ENCODE results near the gene FDXACB1. TPM values are rescaled to one million over a fixed set of nuclear protein-coding genes. Genes with fewer than 3 reads are reported as not detected.

FDXACB1 gene, protein sequence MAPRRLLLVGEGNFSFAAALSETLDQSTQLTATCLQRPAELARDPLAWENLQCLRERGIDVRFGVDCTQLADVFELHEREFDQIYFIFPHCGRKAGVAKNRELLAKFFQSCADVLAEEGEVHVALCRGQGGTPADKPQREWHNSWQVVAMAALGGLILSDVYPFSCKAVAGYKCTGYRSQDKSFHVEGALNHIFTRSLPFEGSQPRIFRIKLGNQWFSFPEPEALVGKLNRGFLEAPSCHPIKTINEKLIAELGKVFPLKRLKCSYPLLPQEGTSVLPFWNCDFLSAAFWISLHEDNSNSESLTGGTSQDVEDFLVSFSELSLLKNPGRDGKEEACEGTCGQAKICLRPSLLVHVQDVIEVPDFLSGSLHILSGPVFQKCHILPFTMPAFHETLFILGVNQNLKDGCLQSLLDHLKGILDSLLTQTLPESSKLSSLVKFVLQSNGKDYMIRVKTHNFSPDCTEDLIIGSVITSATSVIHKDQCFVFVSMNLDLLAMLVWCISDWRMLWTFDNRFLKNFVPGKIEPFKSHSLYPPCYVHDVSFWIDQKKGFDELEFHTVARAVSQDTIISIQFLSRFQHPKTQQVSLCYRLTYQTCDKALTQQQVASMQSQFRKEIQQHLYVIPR
- total RNA-seq, result 2.1 TPM

DNA sequence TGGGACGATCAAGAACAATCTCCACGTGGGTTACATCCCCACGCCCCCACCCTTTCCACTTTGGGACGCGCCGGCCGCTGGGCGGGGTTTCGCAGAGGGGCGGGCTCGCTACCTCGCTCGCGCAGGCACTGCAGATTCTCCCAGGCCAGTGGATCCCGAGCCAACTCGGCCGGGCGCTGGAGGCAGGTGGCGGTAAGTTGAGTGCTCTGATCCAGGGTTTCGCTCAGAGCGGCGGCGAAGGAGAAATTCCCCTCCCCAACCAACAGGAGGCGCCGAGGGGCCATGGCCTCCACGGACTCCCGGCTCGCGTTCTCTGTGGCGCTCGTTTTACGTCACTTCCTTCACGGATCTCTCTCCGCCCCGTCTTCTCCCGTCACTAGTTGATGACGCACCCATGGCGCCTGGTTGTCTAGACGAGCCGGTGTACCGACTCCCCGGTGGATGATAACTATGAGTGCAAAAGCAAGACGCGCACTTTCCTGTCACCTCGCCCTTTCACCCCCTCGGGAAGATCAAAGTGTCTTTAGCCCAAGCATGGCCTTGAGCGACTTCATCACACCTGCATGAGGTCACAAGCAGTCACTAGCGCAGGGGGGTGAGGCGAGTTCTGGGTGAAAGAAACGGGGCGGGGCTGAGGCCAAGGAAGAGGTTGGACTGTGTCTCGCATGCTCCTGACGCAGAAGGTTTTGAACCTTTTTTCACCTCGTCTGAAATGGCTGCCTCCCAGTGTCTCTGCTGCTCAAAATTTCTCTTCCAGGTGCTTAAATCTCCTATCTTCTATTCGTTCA lies at the start of gene FDXACB1, which contains the start of gene CFAP68:
TSS of gene FDXACB1 (minus strand) at position 317 of the 788 bp plus-strand sequence. CDS start at position 284, 33 bp downstream.
TSS of gene CFAP68 (plus strand) at position 693 of the 788 bp plus-strand sequence. CDS start at position 713, 20 bp downstream.
- peak within 1 kb of the TSS; percentile 96 for H3K27ac ChIP-seq (ENCODE audit: low read depth, low read length)
- peaks cover 0 to 10% (median 0%) of the 10 kb centered on the region in 3 donors for H3K36me3 ChIP-seq (ENCODE audit: control insufficient read depth in 3 of 3, insufficient read depth in 3 of 3, low read length in 3 of 3)
- H3K4me1 ChIP-seq (ENCODE audit: control insufficient read depth in 3 of 3, insufficient read depth in 3 of 3, low read length in 3 of 3), result peaks cover 10 to 16% (median 12%) of the 10 kb centered on the region in 3 donors
- peak within 1 kb of the TSS; percentile 93 to 98 (median 95) for H3K4me3 ChIP-seq (ENCODE audit: low read length in 3 of 3)
- peak within 1 kb of the TSS; percentile 82 to 95 (median 93) for H3K9ac ChIP-seq (ENCODE audit: low read depth in 1 of 3, low read length in 3 of 3)
- no peaks in the 10 kb centered on the region for H3K9me3 ChIP-seq (ENCODE audit: control insufficient read depth in 3 of 3, low read length in 3 of 3)
- H3K27me3 ChIP-seq (ENCODE audit: control insufficient read depth in 3 of 3, insufficient read depth in 3 of 3, low read length in 3 of 3), result no peaks in the 10 kb centered on the region

DNA sequence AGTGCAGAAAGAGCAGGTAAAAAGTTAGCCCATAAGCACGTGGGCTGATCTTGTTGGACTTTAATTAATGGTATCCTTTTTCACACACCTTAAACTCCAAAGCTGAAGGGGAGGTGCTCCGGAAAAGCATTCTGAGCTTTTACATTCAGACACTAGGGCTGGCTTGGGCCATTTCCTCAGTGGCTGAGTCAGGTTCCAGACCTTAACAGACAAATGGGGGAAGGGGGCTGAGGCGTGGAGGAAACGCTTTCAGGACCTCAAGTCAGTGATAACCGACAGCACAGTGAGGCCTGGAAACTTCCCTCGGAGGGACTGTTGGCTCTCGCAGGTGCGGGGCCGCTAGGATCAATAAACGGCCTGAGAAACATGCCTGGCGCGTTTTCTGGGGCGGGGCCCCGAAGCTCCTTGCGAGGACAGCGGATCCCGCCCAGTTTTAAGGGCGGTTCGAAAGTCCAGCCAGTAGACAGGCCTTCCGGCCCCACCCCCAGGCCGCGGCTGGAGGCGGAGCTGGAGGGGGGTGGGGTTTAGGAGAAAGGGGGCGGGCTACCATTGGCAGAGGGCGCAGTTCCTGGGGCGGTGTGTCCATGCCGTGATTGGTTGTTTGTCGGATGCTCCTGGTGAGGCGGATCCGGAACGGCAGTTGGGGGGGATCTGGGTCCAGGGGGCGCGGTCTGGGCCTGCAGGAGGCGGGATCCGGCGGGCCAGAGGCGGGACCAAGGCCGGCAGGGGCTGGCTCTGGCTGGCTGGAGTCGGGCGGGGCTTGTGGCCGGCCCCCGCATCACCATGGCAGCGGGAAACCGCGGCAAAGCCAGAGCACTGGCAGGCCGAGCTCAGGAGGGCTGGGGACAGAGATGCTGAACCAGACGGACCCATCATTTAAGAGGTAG lies 47.8 kb upstream of the FDXACB1 start:
- peak overlapping the region; percentile 77 to 90 (median 87) for H3K9ac ChIP-seq (ENCODE audit: low read depth in 1 of 3, low read length in 3 of 3)
- H3K9me3 ChIP-seq (ENCODE audit: control insufficient read depth in 3 of 3, low read length in 3 of 3), result no peaks in the 10 kb centered on the region
- peak overlapping the region; percentile 75 to 83 (median 83) for H3K4me3 ChIP-seq (ENCODE audit: low read length in 3 of 3)
- H3K27ac ChIP-seq (ENCODE audit: low read depth, low read length), result peak overlapping the region; percentile 93
- peaks cover 44 to 48% (median 48%) of the 10 kb centered on the region in 3 donors for H3K4me1 ChIP-seq (ENCODE audit: control insufficient read depth in 3 of 3, insufficient read depth in 3 of 3, low read length in 3 of 3)
- no peaks in the 10 kb centered on the region for H3K27me3 ChIP-seq (ENCODE audit: control insufficient read depth in 3 of 3, insufficient read depth in 3 of 3, low read length in 3 of 3)
- H3K36me3 ChIP-seq (ENCODE audit: control insufficient read depth in 3 of 3, insufficient read depth in 3 of 3, low read length in 3 of 3), result no peaks in the 10 kb centered on the region

DNA sequence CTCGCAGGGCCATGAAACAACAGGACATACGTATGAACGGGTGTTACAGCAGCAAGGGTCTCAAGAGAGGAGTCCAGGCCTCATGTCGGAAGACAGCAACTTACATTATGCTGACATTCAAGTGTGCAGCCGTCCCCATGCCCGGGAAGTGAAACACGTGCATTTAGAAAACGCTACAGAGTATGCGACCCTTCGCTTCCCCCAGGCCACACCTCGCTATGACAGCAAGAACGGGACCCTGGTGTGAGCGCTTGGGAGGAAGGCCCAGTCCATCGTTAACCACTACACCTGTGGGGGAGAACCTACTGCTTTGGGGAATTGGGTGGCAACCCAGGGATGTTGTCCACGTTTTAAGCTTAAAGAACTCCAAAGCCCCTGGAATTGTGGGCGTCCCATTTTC lies 47.0 kb upstream of the FDXACB1 start:
- Histone ChIP-seq H3K27ac (ENCODE audit: low read depth, low read length) (peak overlapping the region; percentile 93), H3K4me1 (ENCODE audit: control insufficient read depth in 3 of 3, insufficient read depth in 3 of 3, low read length in 3 of 3) (peaks cover 50 to 52% (median 51%) of the 10 kb centered on the region in 3 donors)

DNA sequence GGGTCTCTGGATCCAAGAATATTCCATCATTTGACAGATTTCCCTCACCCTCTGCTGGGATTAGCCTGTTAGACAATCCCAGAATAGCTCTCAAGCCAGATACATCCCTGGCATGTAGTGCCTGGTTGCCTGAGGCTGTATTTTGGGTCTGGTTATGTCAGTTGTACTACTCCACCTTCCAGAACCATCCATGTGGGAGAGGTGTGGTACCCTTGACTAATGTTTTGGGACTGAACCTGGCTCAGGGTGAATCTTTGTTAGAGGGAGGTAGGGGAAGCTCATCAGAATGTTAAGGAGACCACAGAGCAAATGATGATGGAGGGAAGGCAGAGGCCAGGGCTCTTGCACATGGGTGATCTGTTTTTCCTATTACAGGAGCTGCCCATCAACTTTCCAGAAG lies 45.0 kb upstream of the FDXACB1 start:
- H3K36me3 ChIP-seq (ENCODE audit: control insufficient read depth in 3 of 3, insufficient read depth in 3 of 3, low read length in 3 of 3), result no peaks in the 10 kb centered on the region
- H3K9ac ChIP-seq (ENCODE audit: low read depth in 1 of 3, low read length in 3 of 3), result peak overlapping the region; percentile 64 to 80 (median 73)
- no peaks in the 10 kb centered on the region for H3K9me3 ChIP-seq (ENCODE audit: control insufficient read depth in 3 of 3, low read length in 3 of 3)
- no peaks in the 10 kb centered on the region for H3K27me3 ChIP-seq (ENCODE audit: control insufficient read depth in 3 of 3, insufficient read depth in 3 of 3, low read length in 3 of 3)
- H3K4me1 ChIP-seq (ENCODE audit: control insufficient read depth in 3 of 3, insufficient read depth in 3 of 3, low read length in 3 of 3), result peaks cover 55 to 65% (median 62%) of the 10 kb centered on the region in 3 donors
- H3K27ac ChIP-seq (ENCODE audit: low read depth, low read length), result peak overlapping the region; percentile 93
- H3K4me3 ChIP-seq (ENCODE audit: low read length in 3 of 3), result peak overlapping the region; percentile 2 to 38 (median 13)

More for the DNA sequence above, 47.0 kb upstream of the FDXACB1 start:
- H3K9me3 ChIP-seq (ENCODE audit: control insufficient read depth in 3 of 3, low read length in 3 of 3), result no peaks in the 10 kb centered on the region
- peak overlapping the region; percentile 73 to 83 (median 83) for H3K4me3 ChIP-seq (ENCODE audit: low read length in 3 of 3)
- H3K36me3 ChIP-seq (ENCODE audit: control insufficient read depth in 3 of 3, insufficient read depth in 3 of 3, low read length in 3 of 3), result no peaks in the 10 kb centered on the region
- H3K27me3 ChIP-seq (ENCODE audit: control insufficient read depth in 3 of 3, insufficient read depth in 3 of 3, low read length in 3 of 3), result no peaks in the 10 kb centered on the region
- peak overlapping the region; percentile 77 to 90 (median 87) for H3K9ac ChIP-seq (ENCODE audit: low read depth in 1 of 3, low read length in 3 of 3)

DNA sequence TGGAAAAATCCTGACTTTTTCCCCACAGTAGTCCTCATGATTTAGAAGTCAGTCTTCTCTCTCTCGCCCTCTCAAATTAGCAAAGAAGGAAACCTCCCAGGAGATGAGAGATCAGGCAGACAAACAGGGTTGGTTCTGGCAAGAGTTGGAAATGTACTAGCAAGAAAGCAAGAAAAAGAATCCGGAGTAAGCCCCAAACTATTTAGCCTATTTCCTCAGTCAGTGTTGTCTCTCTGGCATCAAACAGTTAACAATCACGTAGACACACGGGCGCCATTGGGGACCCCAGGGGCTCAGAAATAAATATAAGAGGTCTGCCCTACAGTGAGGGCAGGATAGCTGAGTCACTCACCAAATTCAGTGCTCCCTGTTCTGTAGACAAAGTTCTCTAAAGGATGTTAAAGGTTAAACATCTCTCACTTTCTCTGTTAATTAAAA lies 44.4 kb upstream of the FDXACB1 start:
- Histone ChIP-seq H3K4me1 (ENCODE audit: control insufficient read depth in 3 of 3, insufficient read depth in 3 of 3, low read length in 3 of 3) (peaks cover 60 to 68% (median 67%) of the 10 kb centered on the region in 3 donors), H3K27ac (ENCODE audit: low read depth, low read length) (peak overlapping the region; percentile 93), H3K36me3 (ENCODE audit: control insufficient read depth in 3 of 3, insufficient read depth in 3 of 3, low read length in 3 of 3) (no peaks in the 10 kb centered on the region), H3K9ac (ENCODE audit: low read depth in 1 of 3, low read length in 3 of 3) (peak overlapping the region; percentile 64 to 80 (median 73)), H3K4me3 (ENCODE audit: low read length in 3 of 3) (peak overlapping the region; percentile 38 to 52 (median 45)), H3K9me3 (ENCODE audit: control insufficient read depth in 3 of 3, low read length in 3 of 3) (no peaks in the 10 kb centered on the region), H3K27me3 (ENCODE audit: control insufficient read depth in 3 of 3, insufficient read depth in 3 of 3, low read length in 3 of 3) (no peaks in the 10 kb centered on the region)

DNA sequence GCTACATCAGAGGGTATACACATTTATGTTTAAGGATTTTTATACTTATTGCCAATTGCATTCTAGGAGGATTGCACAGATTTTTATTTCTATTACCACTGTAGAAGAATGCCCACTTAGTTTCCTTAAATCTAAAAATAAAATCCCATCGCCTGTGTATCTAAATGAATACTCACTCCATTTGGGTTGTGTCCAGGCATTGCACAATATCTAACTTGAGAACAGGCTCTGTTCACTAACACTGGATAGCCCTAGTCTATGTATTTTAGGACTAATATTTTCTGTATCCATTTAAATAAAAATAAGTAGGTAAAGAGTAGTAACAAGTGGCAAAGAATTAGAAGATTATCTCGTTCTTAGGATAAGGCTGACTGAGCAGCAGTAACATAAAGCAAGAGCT lies 43.8 kb upstream of the FDXACB1 start:
- H3K4me1 ChIP-seq (ENCODE audit: control insufficient read depth in 3 of 3, insufficient read depth in 3 of 3, low read length in 3 of 3), result peaks cover 66 to 73% (median 73%) of the 10 kb centered on the region in 3 donors
- no peaks in the 10 kb centered on the region for H3K36me3 ChIP-seq (ENCODE audit: control insufficient read depth in 3 of 3, insufficient read depth in 3 of 3, low read length in 3 of 3)
- no peaks in the 10 kb centered on the region for H3K27me3 ChIP-seq (ENCODE audit: control insufficient read depth in 3 of 3, insufficient read depth in 3 of 3, low read length in 3 of 3)
- peak overlapping the region; percentile 64 to 80 (median 73) for H3K9ac ChIP-seq (ENCODE audit: low read depth in 1 of 3, low read length in 3 of 3)
- peak overlapping the region; percentile 38 to 52 (median 45) for H3K4me3 ChIP-seq (ENCODE audit: low read length in 3 of 3)
- H3K27ac ChIP-seq (ENCODE audit: low read depth, low read length), result peak overlapping the region; percentile 93
- H3K9me3 ChIP-seq (ENCODE audit: control insufficient read depth in 3 of 3, low read length in 3 of 3), result no peaks in the 10 kb centered on the region

DNA sequence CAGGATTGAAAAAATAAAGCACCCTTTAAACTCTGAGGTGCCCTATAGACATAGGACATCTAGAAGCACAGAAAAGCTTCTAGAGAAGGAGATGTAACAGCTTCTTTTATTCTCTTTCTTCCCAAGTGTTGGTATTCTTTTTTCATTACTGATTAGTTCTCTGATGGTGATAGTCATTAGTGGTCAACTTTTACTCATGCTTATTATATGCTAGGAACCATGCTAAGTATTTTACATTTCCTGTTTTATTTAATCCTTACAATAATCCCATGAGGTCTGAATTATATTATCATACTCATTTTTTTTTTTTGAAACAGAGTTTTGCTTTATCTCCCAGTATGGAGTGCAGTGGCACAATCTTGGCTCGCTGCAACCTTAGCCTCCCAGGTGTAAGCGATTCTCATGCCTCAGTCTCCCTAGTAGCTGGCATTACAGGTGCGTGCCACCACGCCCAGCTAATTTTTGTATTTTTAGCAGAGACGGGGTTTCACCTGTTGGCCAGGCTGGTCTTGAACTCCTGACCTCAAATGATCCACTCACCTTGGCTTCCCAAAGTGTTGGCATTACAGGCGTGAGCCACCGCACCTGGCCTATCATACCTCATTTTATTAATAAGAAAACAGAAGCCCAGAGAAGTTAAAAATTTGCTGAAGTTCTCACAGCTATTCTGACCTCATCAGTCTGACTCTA lies 42.7 kb upstream of the FDXACB1 start:
- peaks cover 60 to 76% (median 69%) of the 10 kb centered on the region in 3 donors for H3K4me1 ChIP-seq (ENCODE audit: control insufficient read depth in 3 of 3, insufficient read depth in 3 of 3, low read length in 3 of 3)

DNA sequence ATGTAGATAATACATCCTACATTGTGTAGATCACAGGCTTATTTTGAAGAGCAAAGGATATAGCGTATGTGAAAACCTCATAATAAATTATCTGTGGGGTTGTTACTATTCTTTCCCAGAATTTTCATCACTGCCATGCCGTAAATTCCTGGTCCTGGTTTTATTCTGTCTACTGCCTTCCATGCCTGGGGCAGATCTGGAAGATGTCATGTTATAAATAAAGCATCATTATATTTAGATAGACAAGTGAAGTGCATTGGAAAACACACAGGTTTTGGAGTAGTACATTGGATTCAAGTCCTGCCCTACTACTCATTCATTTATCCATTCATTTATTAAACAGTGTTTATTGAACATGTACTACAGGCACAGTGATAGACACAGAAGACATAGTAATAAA lies 41.9 kb upstream of the FDXACB1 start:
- no peak overlapping the region for H3K4me3 ChIP-seq (ENCODE audit: low read length in 3 of 3)
- H3K36me3 ChIP-seq (ENCODE audit: control insufficient read depth in 3 of 3, insufficient read depth in 3 of 3, low read length in 3 of 3), result no peaks in the 10 kb centered on the region
- H3K27ac ChIP-seq (ENCODE audit: low read depth, low read length), result peak overlapping the region; percentile 93
- no peaks in the 10 kb centered on the region for H3K27me3 ChIP-seq (ENCODE audit: control insufficient read depth in 3 of 3, insufficient read depth in 3 of 3, low read length in 3 of 3)
- no peak overlapping the region for H3K9ac ChIP-seq (ENCODE audit: low read depth in 1 of 3, low read length in 3 of 3)
- H3K4me1 ChIP-seq (ENCODE audit: control insufficient read depth in 3 of 3, insufficient read depth in 3 of 3, low read length in 3 of 3), result peaks cover 52 to 69% (median 62%) of the 10 kb centered on the region in 3 donors
- no peaks in the 10 kb centered on the region for H3K9me3 ChIP-seq (ENCODE audit: control insufficient read depth in 3 of 3, low read length in 3 of 3)

More for the DNA sequence above, 42.7 kb upstream of the FDXACB1 start:
- no peak overlapping the region for H3K9ac ChIP-seq (ENCODE audit: low read depth in 1 of 3, low read length in 3 of 3)
- no peak overlapping the region for H3K4me3 ChIP-seq (ENCODE audit: low read length in 3 of 3)
- H3K9me3 ChIP-seq (ENCODE audit: control insufficient read depth in 3 of 3, low read length in 3 of 3), result no peaks in the 10 kb centered on the region
- no peaks in the 10 kb centered on the region for H3K36me3 ChIP-seq (ENCODE audit: control insufficient read depth in 3 of 3, insufficient read depth in 3 of 3, low read length in 3 of 3)
- H3K27ac ChIP-seq (ENCODE audit: low read depth, low read length), result peak overlapping the region; percentile 93
- H3K27me3 ChIP-seq (ENCODE audit: control insufficient read depth in 3 of 3, insufficient read depth in 3 of 3, low read length in 3 of 3), result no peaks in the 10 kb centered on the region

All from skeletal muscle tissue (tissue), 4 donors.